Parathyroid adenoma (tissue), 2 donors: Measurements from ENCODE around the gene SLC24A4.
A peak's percentile ranks its signal among the peaks of the same experiment; 100 is the strongest.

ENCODE experiments used
- H2AFZ ChIP-seq: fragments of 300-600 bp; sonication (generic); one replicate; pipeline ENCODE4 v1.7.0; 2017; ENCODE audit warnings: antibody characterized with exemption, mild to moderate bottlenecking
- H3K27ac ChIP-seq: fragments of 300-600 bp; sonication (generic); one replicate; pipeline ENCODE4 v1.7.0; 2017
- H3K27me3 ChIP-seq: fragments of 300-600 bp; sonication (generic); one replicate; pipeline ENCODE4 v1.7.0; 2017; ENCODE audit warnings: low read length; ENCODE audit not compliant: control insufficient read depth, insufficient read depth
- H3K36me3 ChIP-seq: fragments of 300-600 bp; sonication (generic); one replicate; pipeline ENCODE4 v1.7.0; 2017; ENCODE audit warnings: low read length; ENCODE audit not compliant: control insufficient read depth, insufficient read depth
- H3K4me1 ChIP-seq: fragments of 300-600 bp; sonication (generic); one replicate; pipeline ENCODE4 v1.7.0; 2017; ENCODE audit warnings: control low read depth
- H3K4me2 ChIP-seq: fragments of 300-600 bp; sonication (generic); one replicate; pipeline ENCODE4 v1.7.0; 2017; ENCODE audit warnings: low read length
- H3K4me3 ChIP-seq: fragments of 300-600 bp; sonication (generic); one replicate; pipeline ENCODE4 v1.7.0; 2017; ENCODE audit warnings: low read depth, low read length
- H3K79me2 ChIP-seq: fragments of 300-600 bp; sonication (generic); one replicate; pipeline ENCODE4 v1.7.0; 2017; ENCODE audit warnings: control low read depth
- H3K9ac ChIP-seq: fragments of 300-600 bp; sonication (generic); one replicate; pipeline ENCODE4 v1.7.0; 2017; ENCODE audit warnings: mild to moderate bottlenecking
- H3K9me3 ChIP-seq: fragments of 300-600 bp; sonication (generic); one replicate; pipeline ENCODE4 v1.7.0; 2017; ENCODE audit warnings: low read length; ENCODE audit not compliant: control insufficient read depth
- CTCF ChIP-seq: fragments of 300-600 bp; sonication (generic); IDR thresholded peaks from one replicate; pipeline ENCODE4 v1.7.0; 2017; ENCODE audit warnings: antibody characterized with exemption, mild to moderate bottlenecking
- donor health status: primary hyperparathyroidism.

The SLC24A4 gene

GRCh38 chr14:92469515-92469914 lies 146.6 kb downstream of the SLC24A4 start:
- Histone ChIP-seq H2AFZ (no peak overlapping the region), H3K27me3 (no peaks in the 10 kb centered on the region), H3K4me3 (no peak overlapping the region), H3K4me2 (no peak overlapping the region), H3K9me3 (no peaks in the 10 kb centered on the region), H3K79me2 (no peaks in the 10 kb centered on the region), H3K27ac (no peak overlapping the region), H3K36me3 (no peaks in the 10 kb centered on the region), H3K4me1 (peaks cover 16% of the 10 kb centered on the region), H3K9ac (no peak overlapping the region)
- TF ChIP-seq CTCF = no peak

- Histone ChIP-seq H3K79me2 (no peaks in the 10 kb centered on the region), H3K9me3 (no peaks in the 10 kb centered on the region), H3K4me1 (peaks cover 18% of the 10 kb centered on the region), H3K27me3 (no peaks in the 10 kb centered on the region), H3K36me3 (no peaks in the 10 kb centered on the region), H3K27ac (no peak overlapping the region), H3K9ac (no peak overlapping the region), H2AFZ (no peak overlapping the region), H3K4me2 (no peak overlapping the region), H3K4me3 (no peak overlapping the region)
- no peak for TF ChIP-seq CTCF
These were observed 147.2 kb downstream of the SLC24A4 start for GRCh38 chr14:92470215-92470614.

GRCh38 chr14:92470811-92471210 lies 147.8 kb downstream of the SLC24A4 start:
- H3K4me1 ChIP-seq = peaks cover 22% of the 10 kb centered on the region
- no peaks in the 10 kb centered on the region for H3K27me3 ChIP-seq
- H3K79me2 ChIP-seq = no peaks in the 10 kb centered on the region
- no peak overlapping the region for H3K4me2 ChIP-seq
- H3K9ac ChIP-seq = no peak overlapping the region
- no peak overlapping the region for H2AFZ ChIP-seq
- no peaks in the 10 kb centered on the region for H3K36me3 ChIP-seq
- no peaks in the 10 kb centered on the region for H3K9me3 ChIP-seq
- H3K4me3 ChIP-seq = no peak overlapping the region
- no peak for TF ChIP-seq CTCF
- no peak overlapping the region for H3K27ac ChIP-seq

DNA sequence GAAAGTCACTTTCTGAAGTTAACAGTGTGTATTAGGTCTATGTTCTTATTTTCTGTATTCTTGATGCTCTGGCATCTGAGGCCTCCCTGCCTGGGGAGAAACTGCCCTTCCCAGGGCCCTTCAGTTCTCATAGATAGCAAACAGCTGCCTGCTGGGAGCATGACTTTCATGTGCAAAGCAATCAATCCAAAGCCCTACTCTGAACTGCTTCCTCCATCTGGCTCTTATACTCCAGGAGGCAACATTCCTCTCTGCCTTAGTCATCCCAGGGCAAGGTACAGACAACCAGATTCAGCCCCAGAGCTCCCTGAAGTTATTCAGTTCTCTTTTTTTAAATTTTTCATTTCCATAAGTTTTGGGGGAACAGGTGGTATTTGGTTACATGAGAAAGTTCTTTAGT lies 149.0 kb downstream of the SLC24A4 start:
- Histone ChIP-seq H3K27ac (no peak overlapping the region), H2AFZ (no peak overlapping the region), H3K4me1 (peaks cover 22% of the 10 kb centered on the region), H3K9ac (no peak overlapping the region), H3K4me2 (no peak overlapping the region), H3K4me3 (no peak overlapping the region), H3K27me3 (no peaks in the 10 kb centered on the region), H3K36me3 (no peaks in the 10 kb centered on the region), H3K9me3 (no peaks in the 10 kb centered on the region), H3K79me2 (no peaks in the 10 kb centered on the region)
- TF ChIP-seq CTCF = no peak

DNA sequence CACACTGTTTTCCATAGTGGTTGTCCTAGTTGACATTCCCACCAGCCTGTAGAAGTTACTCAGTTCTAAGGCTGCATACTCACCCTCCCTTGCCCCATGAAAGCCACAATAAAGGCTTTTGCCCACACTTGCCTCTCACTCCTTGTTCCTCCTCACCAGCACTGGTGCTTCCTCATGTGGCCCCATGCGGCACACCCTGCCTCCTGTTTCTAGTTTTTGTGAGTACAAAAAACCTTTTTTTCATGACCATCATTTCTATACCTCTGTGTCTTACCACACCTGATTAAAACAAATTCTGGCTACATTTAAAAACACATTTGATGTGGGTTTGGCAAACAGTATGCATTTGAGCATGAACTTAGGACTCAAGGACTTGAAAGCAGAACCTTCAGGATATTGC lies 149.9 kb downstream of the SLC24A4 start:
- Histone ChIP-seq H3K9me3 (no peaks in the 10 kb centered on the region), H3K4me1 (peaks cover 22% of the 10 kb centered on the region), H3K27me3 (no peaks in the 10 kb centered on the region), H3K36me3 (no peaks in the 10 kb centered on the region), H3K4me3 (no peak overlapping the region), H3K4me2 (no peak overlapping the region), H3K9ac (no peak overlapping the region), H3K79me2 (no peaks in the 10 kb centered on the region), H2AFZ (peak overlapping the region; percentile 51), H3K27ac (peak overlapping the region; percentile 79)
- no peak for TF ChIP-seq CTCF
